H1 (cell line): ENCODE data around the gene SUMF2. TPM values are rescaled to one million over a fixed set of nuclear protein-coding genes. Genes with fewer than 3 reads are reported as not detected.

Experiments used
- CTCF ChIA-PET: fragments of 300-600 bp; sonication (Branson Sonifier 250); formaldehyde crosslinking; loops from one replicate; lab custom pipeline; 2021; ENCODE audit not compliant: partially characterized antibody; lab: Charles Lee
- POLR2A ChIA-PET: fragments of 300-600 bp; sonication (Branson Sonifier 250); formaldehyde crosslinking; loops from one replicate; lab custom pipeline; 2021; ENCODE audit warnings: inconsistent platforms; ENCODE audit not compliant: partially characterized antibody; lab: Charles Lee
- DNase-seq, 2 experiments: peaks; one replicate each; pipeline versions ENCODE4 v3.0.0 to v3.0.0-alpha.2; 2010 to 2022; ENCODE audit warnings: low spot score in 2 of 2, low read depth in 1 of 2, mixed read lengths in 1 of 2
- FAIRE-seq: peaks from 2 replicates; lab custom pipeline; 2011; peaks lifted over from hg19 to GRCh38; lab: Jason Lieb, UNC
- H2AFZ ChIP-seq: 2 replicates; pipeline ENCODE4 v1.8.1; 2012; ENCODE audit warnings: low read length, inconsistent platforms
- H2AK5ac ChIP-seq: 2 replicates; pipeline ENCODE4 v1.6.1; 2013; ENCODE audit warnings: low read depth, low read length
- H2BK120ac ChIP-seq: replicated peaks from 2 replicates; pipeline ENCODE3; 2013; ENCODE audit warnings: low read depth, low read length, inconsistent platforms
- H2BK12ac ChIP-seq: 2 replicates; pipeline ENCODE4 v1.6.1; 2013; ENCODE audit warnings: low read depth, low read length
- H2BK15ac ChIP-seq: 2 replicates; pipeline ENCODE4 v1.6.1; 2013; ENCODE audit warnings: low read length
- H2BK20ac ChIP-seq: 2 replicates; pipeline ENCODE4 v1.6.1; 2013; ENCODE audit warnings: low read length
- H2BK5ac ChIP-seq: 2 replicates; pipeline ENCODE4 v1.6.1; 2013; ENCODE audit warnings: low read depth, low read length
- H3K14ac ChIP-seq: 2 replicates; pipeline ENCODE4 v1.6.1; 2013; ENCODE audit warnings: inconsistent platforms; ENCODE audit not compliant: insufficient read length
- H3K18ac ChIP-seq: 2 replicates; pipeline ENCODE4 v1.6.1; 2013; ENCODE audit warnings: low read length; ENCODE audit errors: extremely low read depth
- H3K23ac ChIP-seq: 2 replicates; pipeline ENCODE4 v1.6.1; 2013; ENCODE audit warnings: inconsistent platforms; ENCODE audit not compliant: insufficient read length
- H3K23me2 ChIP-seq: 2 replicates; pipeline ENCODE4 v1.6.1; 2013; ENCODE audit warnings: low read depth, low read length
- H3K27ac ChIP-seq: 2 replicates; pipeline ENCODE4 v1.6.1; 2011; ENCODE audit warnings: low read depth, low read length, inconsistent platforms
- H3K27me3 ChIP-seq, 4 experiments: replicated peaks in 1 of 4; 1 replicate in 1 of 4; 2 replicates in 3 of 4; pipeline versions ENCODE4 v1.6.1 to v1.8.1; 2011 to 2013; ENCODE audit warnings: low read length in 3 of 4, mild to moderate bottlenecking in 3 of 4, inconsistent platforms in 2 of 4, mixed read lengths in 2 of 4, moderate library complexity in 1 of 4; ENCODE audit not compliant: control insufficient read depth in 3 of 4, insufficient read depth in 3 of 4; ENCODE audit errors: extremely low read depth in 1 of 4
- H3K36me3 ChIP-seq, 4 experiments: 2 replicates each; pipeline versions ENCODE4 v1.6.1 to v1.8.1; 2011 to 2013; ENCODE audit warnings: mild to moderate bottlenecking in 4 of 4, low read length in 3 of 4, moderate library complexity in 2 of 4, control low read depth in 1 of 4, inconsistent platforms in 1 of 4; ENCODE audit not compliant: insufficient read depth in 4 of 4, control insufficient read depth in 2 of 4
- H3K4ac ChIP-seq: replicated peaks from 2 replicates; pipeline ENCODE3; 2013; ENCODE audit warnings: low read length, low read depth, mixed read lengths, inconsistent platforms; ENCODE audit not compliant: insufficient read length
- H3K4me1 ChIP-seq, 4 experiments: replicated peaks in 1 of 4; 1 replicate in 1 of 4; 2 replicates in 3 of 4; pipeline versions ENCODE4 v1.6.1 to v1.8.1; 2011 to 2013; ENCODE audit warnings: low read length in 3 of 4, inconsistent platforms in 2 of 4, mixed read lengths in 1 of 4; ENCODE audit not compliant: insufficient read depth in 4 of 4, control insufficient read depth in 3 of 4
- H3K4me2 ChIP-seq, 2 experiments: 2 replicates each; pipeline versions ENCODE4 v1.6.1 to v1.8.1; 2011 to 2013; ENCODE audit warnings: low read depth in 2 of 2, low read length in 2 of 2, control low read depth in 1 of 2, inconsistent platforms in 1 of 2, mild to moderate bottlenecking in 1 of 2; ENCODE audit not compliant: insufficient read depth in 1 of 2
- H3K4me3 ChIP-seq, 4 experiments: fragments of 200-600, 300-600 bp in 1 of 4; sonication (generic), shearing (Covaris generic), sonication (Bioruptor Twin) in 1 of 4; 2 replicates each; pipeline versions ENCODE4 v1.5.1 to v1.8.1; 2011 to 2016; ENCODE audit warnings: low read length in 4 of 4, low read depth in 3 of 4, control low read depth in 2 of 4, inconsistent platforms in 2 of 4, mild to moderate bottlenecking in 2 of 4, mixed read lengths in 1 of 4, moderate library complexity in 1 of 4; ENCODE audit not compliant: insufficient read depth in 2 of 4; ENCODE audit errors: extremely low read depth in 1 of 4
- H3K56ac ChIP-seq: replicated peaks from 2 replicates; pipeline ENCODE3; 2013; ENCODE audit warnings: low read depth, mild to moderate bottlenecking, mixed read lengths, low read length, inconsistent platforms; ENCODE audit not compliant: insufficient read length
- H3K79me1 ChIP-seq: 2 replicates; pipeline ENCODE4 v1.6.1; 2013; ENCODE audit warnings: low read depth, low read length, control low read depth
- H3K79me2 ChIP-seq, 2 experiments: 2 replicates each; pipeline versions ENCODE4 v1.6.1 to v1.8.1; 2012 to 2013; ENCODE audit warnings: low read length in 2 of 2, mild to moderate bottlenecking in 2 of 2, inconsistent platforms in 1 of 2; ENCODE audit not compliant: insufficient read depth in 2 of 2, control insufficient read depth in 1 of 2
- H3K9ac ChIP-seq, 4 experiments: replicated peaks in 1 of 4; 1 replicate in 1 of 4; 2 replicates in 3 of 4; pipeline versions ENCODE4 v1.6.1 to v1.8.1; 2011 to 2013; ENCODE audit warnings: low read depth in 3 of 4, low read length in 3 of 4, control low read depth in 2 of 4, mild to moderate bottlenecking in 2 of 4, moderate library complexity in 2 of 4, inconsistent platforms in 1 of 4; ENCODE audit errors: extremely low read depth in 1 of 4
- H3K9me3 ChIP-seq, 2 experiments: 2 replicates each; pipeline versions ENCODE4 v1.6.1 to v1.8.1; 2012 to 2013; ENCODE audit warnings: mild to moderate bottlenecking in 2 of 2, moderate library complexity in 2 of 2, control low read depth in 1 of 2, inconsistent platforms in 1 of 2, low read depth in 1 of 2, low read length in 1 of 2, mixed read lengths in 1 of 2; ENCODE audit not compliant: insufficient read depth in 2 of 2
- H4K20me1 ChIP-seq, 2 experiments: replicated peaks in 1 of 2; 2 replicates each; pipeline versions ENCODE3 to v1.8.1; 2011 to 2013; ENCODE audit warnings: inconsistent platforms in 2 of 2, low read length in 2 of 2, mild to moderate bottlenecking in 1 of 2; ENCODE audit not compliant: insufficient read depth in 2 of 2, control insufficient read depth in 1 of 2
- H4K5ac ChIP-seq: 2 replicates; pipeline ENCODE4 v1.6.1; 2013; ENCODE audit warnings: low read length, low read depth, mixed read lengths, inconsistent platforms; ENCODE audit not compliant: insufficient read length
- H4K8ac ChIP-seq: 2 replicates; pipeline ENCODE4 v1.8.0; 2013; ENCODE audit warnings: mild to moderate bottlenecking, moderate library complexity, low read length, inconsistent platforms; ENCODE audit not compliant: insufficient read depth; ENCODE audit errors: extremely low read depth
- H4K91ac ChIP-seq: replicated peaks from 2 replicates; pipeline ENCODE3; 2013; ENCODE audit warnings: low read length, mixed read lengths, inconsistent platforms; ENCODE audit not compliant: insufficient read length
- BACH1 ChIP-seq: IDR thresholded peaks from 2 replicates; pipeline ENCODE4 v1.6.1; 2012; ENCODE audit warnings: low read length, improper control_type of control experiment
- BCL11A ChIP-seq, 2 experiments: IDR thresholded peaks; one replicate each; pipeline ENCODE4 v1.6.1; 2011; ENCODE audit warnings: low read depth in 2 of 2, low read length in 2 of 2, mild to moderate bottlenecking in 2 of 2
- CHD1 ChIP-seq: IDR thresholded peaks from 2 replicates; pipeline ENCODE4 v1.6.1; 2012; ENCODE audit warnings: low read depth, low read length, improper control_type of control experiment
- CREB1 ChIP-seq: IDR thresholded peaks from 2 replicates; pipeline ENCODE4 v1.6.1; 2012; ENCODE audit warnings: inconsistent platforms
- FOSL1 ChIP-seq: IDR thresholded peaks from 2 replicates; pipeline ENCODE4 v1.6.1; 2011; ENCODE audit warnings: mild to moderate bottlenecking, low read depth, low read length, moderate library complexity; ENCODE audit not compliant: insufficient read depth
- PHF8 ChIP-seq: fragments of 200-600 bp; sonication (generic); conservative IDR thresholded peaks from 2 replicates; pipeline ENCODE4 v1.7.1; 2012; ENCODE audit warnings: low read depth, mild to moderate bottlenecking, inconsistent platforms, low read length, moderate library complexity
- SP1 ChIP-seq: IDR thresholded peaks from 2 replicates; pipeline ENCODE4 v1.6.1; 2011; ENCODE audit warnings: low read depth, low read length
- SP4 ChIP-seq: IDR thresholded peaks from 2 replicates; pipeline ENCODE4 v1.6.1; 2012; ENCODE audit warnings: low read length, inconsistent platforms
- SRF ChIP-seq: IDR thresholded peaks from 2 replicates; pipeline ENCODE4 v1.6.1; 2011; ENCODE audit warnings: mild to moderate bottlenecking, low read depth, low read length, moderate library complexity
- TAF1 ChIP-seq: IDR thresholded peaks from 2 replicates; pipeline ENCODE4 v1.6.1; 2011; ENCODE audit warnings: mild to moderate bottlenecking, low read depth, low read length
- TAF7 ChIP-seq: optimal IDR thresholded peaks from 2 replicates; pipeline ENCODE3; 2011; ENCODE audit warnings: low read depth, mild to moderate bottlenecking, inconsistent platforms, low read length, moderate library complexity, borderline replicate concordance
- TEAD4 ChIP-seq: IDR thresholded peaks from 2 replicates; pipeline ENCODE4 v1.6.1; 2012; ENCODE audit warnings: low read depth, low read length, inconsistent platforms, mixed read lengths
- WGBS, 2 experiments: shearing (Covaris generic) in 1 of 2; methylation state at CpG; one replicate each; pipeline versions ENCODE4 v1.1.6 to v1.1.7; 2013 to 2015; ENCODE audit warnings: low lambda C conversion rate in 2 of 2, mixed read lengths in 2 of 2, inconsistent platforms in 1 of 2, low coverage in 1 of 2, missing lambda C conversion rate in 1 of 2; ENCODE audit not compliant: insufficient replicate concordance in 2 of 2, insufficient coverage in 1 of 2, insufficient read length in 1 of 2; ENCODE audit errors: extremely low coverage in 1 of 2, missing lambda C conversion rate in 1 of 2; 5-methylcytosine and 5-hydroxymethylcytosine counted together
- polyA plus RNA-seq, 7 experiments: library from polyadenylated mRNA; depleted of rRNA in 3 of 7; stranded (reverse) in 5 of 7; unstranded in 2 of 7; fragments of >200 nt in 5 of 7; fragments of 200-250 nt in 2 of 7; gene quantifications; 1 replicate in 5 of 7; 2 replicates in 1 of 7; 4 replicates in 1 of 7; pipeline versions ENCODE4 v1.2.1 to v1.2.3, GENCODE V29; 2011 to 2013; ENCODE audit warnings: missing spikeins in 2 of 7, mixed read lengths in 2 of 7
- total RNA-seq: library from RNA; stranded (reverse); fragmentation: NEBNext Ultra II Directional; extraction: Animal tissue kit (Norgen Biotek cat#: 25700); gene quantifications from 2 replicates; pipeline ENCODE4 v1.2.1, GENCODE V29; 2021
- TF ChIP-seq, protein P1 (sequence below), 3 experiments: IDR thresholded peaks; 1 replicate in 2 of 3; 2 replicates in 1 of 3; pipeline versions ENCODE4 v1.5.1 to v1.6.1; 2011; ENCODE audit warnings: low read length in 3 of 3, mild to moderate bottlenecking in 3 of 3, inconsistent platforms in 2 of 3, low read depth in 1 of 3, moderate library complexity in 1 of 3; ENCODE audit not compliant: insufficient read depth in 1 of 3; ENCODE audit errors: control extremely low read depth in 1 of 3

SUMF2 gene
- total and polyA plus RNA-seq, 2 of the 8 experiments (the other 6 are each of a cell fraction or from before 2014, with no cell fraction given): 39.8 to 59.2 TPM

DNA sequence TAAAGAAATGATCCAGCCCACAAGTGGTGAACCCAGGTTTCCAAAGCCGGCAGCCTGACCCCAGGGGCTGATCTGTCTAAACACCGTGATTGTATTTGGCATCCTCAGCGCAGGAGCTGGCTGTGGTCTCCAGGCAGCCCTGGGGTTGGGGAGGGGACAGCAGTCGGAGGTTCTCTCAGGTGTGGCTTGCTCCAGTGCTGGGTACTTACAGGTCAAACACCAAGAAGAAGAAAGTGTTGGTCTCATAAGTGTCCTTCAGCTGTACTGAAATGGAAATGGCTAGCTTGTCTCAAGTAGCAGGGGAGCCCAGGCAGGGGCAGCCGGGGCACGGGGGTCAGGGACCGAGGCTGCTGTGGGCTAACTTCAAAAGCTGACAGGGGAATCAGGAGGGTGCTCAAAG lies 22.7 kb downstream of the SUMF2 start:
- peaks cover 0 to 2% of the 10 kb centered on the region in 2 experiments for H4K20me1 ChIP-seq
- ChIA-PET POLR2A (interaction anchor here (0.5 to 1.5 kb wide), 3 partner anchors 12 to 123 kb away, joined by 3 to 4 read pairs (median 3); partner anchors contain the start of genes NIPSNAP2 and SUMF2), CTCF (interaction anchor here (1.1 kb wide), 1 partner anchor 13 kb away, joined by 3 read pairs; no protein-coding TSS in a partner anchor)
- no peaks in the 10 kb centered on the region for H3K9me3 ChIP-seq
- no peaks in the 10 kb centered on the region for H3K36me3 ChIP-seq
- H2BK12ac ChIP-seq: no peak overlapping the region
- H2AFZ ChIP-seq: no peak overlapping the region
- WGBS, 2 experiments: 90% methylated on average over 7 of the region's 7 CpGs; no CpG with 5 or more reads in 1 of the 2 experiments
- no peaks in the 10 kb centered on the region for H3K79me2 ChIP-seq
- no peak overlapping the region for H3K56ac ChIP-seq
- no peak overlapping the region for H4K5ac ChIP-seq
- H4K91ac ChIP-seq: no peak overlapping the region
- no peak overlapping the region for H4K8ac ChIP-seq
- H3K4ac ChIP-seq: no peak overlapping the region
- DNase-seq (no peak), FAIRE-seq (no peak)
- no peak overlapping the region for H2AK5ac ChIP-seq
- no peak overlapping the region for H2BK20ac ChIP-seq
- no peaks in the 10 kb centered on the region for H3K27me3 ChIP-seq
- H3K23me2 ChIP-seq: no peaks in the 10 kb centered on the region
- no peak overlapping the region for H3K14ac ChIP-seq
- no peak overlapping the region for H3K27ac ChIP-seq
- H2BK5ac ChIP-seq: no peak overlapping the region
- H3K4me2 ChIP-seq: no peak overlapping the region
- no peak overlapping the region for H3K4me3 ChIP-seq
- no peak overlapping the region for H2BK120ac ChIP-seq
- H2BK15ac ChIP-seq: no peak overlapping the region
- no peak overlapping the region for H3K23ac ChIP-seq
- H3K79me1 ChIP-seq: no peaks in the 10 kb centered on the region
- H3K4me1 ChIP-seq: no peaks in the 10 kb centered on the region; a peak in 2 of 7 replicates
- H3K9ac ChIP-seq: no peak overlapping the region
- no peak overlapping the region for H3K18ac ChIP-seq
- TF ChIP-seq CREB1 (no peak), TAF1 (no peak), FOSL1 (no peak), BACH1 (no peak), SRF (no peak), SP1 (no peak), TEAD4 (no peak), TAF7 (no peak), CHD1 (no peak), BCL11A (IDR thresholded peaks at IDR 0.05; ENCODE audit: low read depth in 2 of 2, low read length in 2 of 2) (no peak), SP4 (no peak), PHF8 (no peak)
- TF ChIP-seq, protein P1, sequence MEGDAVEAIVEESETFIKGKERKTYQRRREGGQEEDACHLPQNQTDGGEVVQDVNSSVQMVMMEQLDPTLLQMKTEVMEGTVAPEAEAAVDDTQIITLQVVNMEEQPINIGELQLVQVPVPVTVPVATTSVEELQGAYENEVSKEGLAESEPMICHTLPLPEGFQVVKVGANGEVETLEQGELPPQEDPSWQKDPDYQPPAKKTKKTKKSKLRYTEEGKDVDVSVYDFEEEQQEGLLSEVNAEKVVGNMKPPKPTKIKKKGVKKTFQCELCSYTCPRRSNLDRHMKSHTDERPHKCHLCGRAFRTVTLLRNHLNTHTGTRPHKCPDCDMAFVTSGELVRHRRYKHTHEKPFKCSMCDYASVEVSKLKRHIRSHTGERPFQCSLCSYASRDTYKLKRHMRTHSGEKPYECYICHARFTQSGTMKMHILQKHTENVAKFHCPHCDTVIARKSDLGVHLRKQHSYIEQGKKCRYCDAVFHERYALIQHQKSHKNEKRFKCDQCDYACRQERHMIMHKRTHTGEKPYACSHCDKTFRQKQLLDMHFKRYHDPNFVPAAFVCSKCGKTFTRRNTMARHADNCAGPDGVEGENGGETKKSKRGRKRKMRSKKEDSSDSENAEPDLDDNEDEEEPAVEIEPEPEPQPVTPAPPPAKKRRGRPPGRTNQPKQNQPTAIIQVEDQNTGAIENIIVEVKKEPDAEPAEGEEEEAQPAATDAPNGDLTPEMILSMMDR (IDR thresholded peaks at IDR 0.05; ENCODE audit: control extremely low read depth in 1 of 3, insufficient read depth in 1 of 3, low read depth in 1 of 3, low read length in 3 of 3): no peak
